Ishikawa (cell line): Measurements from ENCODE around the gene UCHL3.

Experiments
- CEBPB ChIP-seq: IDR thresholded peaks from 2 replicates; pipeline ENCODE4 v1.6.1; 2012
- CREB1 ChIP-seq: IDR thresholded peaks from 2 replicates; pipeline ENCODE4 v1.6.1; 2012; ENCODE audit warnings: low read depth
- EGR1 ChIP-seq: IDR thresholded peaks from 2 replicates; pipeline ENCODE4 v1.6.1; 2012
- EP300 ChIP-seq: IDR thresholded peaks from 2 replicates; pipeline ENCODE4 v1.6.1; 2012; ENCODE audit warnings: borderline replicate concordance
- FOXM1 ChIP-seq: IDR thresholded peaks from 2 replicates; pipeline ENCODE4 v1.6.1; 2012; ENCODE audit warnings: low read depth, borderline replicate concordance
- MAX ChIP-seq: IDR thresholded peaks from 2 replicates; pipeline ENCODE4 v1.6.1; 2012
- NFIC ChIP-seq: IDR thresholded peaks from 2 replicates; pipeline ENCODE4 v1.6.1; 2012
- RAD21 ChIP-seq: IDR thresholded peaks from 2 replicates; pipeline ENCODE4 v1.6.1; 2012; ENCODE audit warnings: low read depth
- REST ChIP-seq: IDR thresholded peaks from 2 replicates; pipeline ENCODE4 v1.6.1; 2012; ENCODE audit warnings: low read depth, mild to moderate bottlenecking
- TAF1 ChIP-seq: IDR thresholded peaks from 2 replicates; pipeline ENCODE4 v1.6.1; 2012; ENCODE audit warnings: low read depth, mild to moderate bottlenecking
- TCF12 ChIP-seq: IDR thresholded peaks from 2 replicates; pipeline ENCODE4 v1.6.1; 2012; ENCODE audit warnings: low read depth
- TEAD4 ChIP-seq: IDR thresholded peaks from 2 replicates; pipeline ENCODE4 v1.6.1; 2012
- USF1 ChIP-seq: IDR thresholded peaks from 2 replicates; pipeline ENCODE4 v1.6.1; 2012
- YY1 ChIP-seq: IDR thresholded peaks from 2 replicates; pipeline ENCODE4 v1.6.1; 2012; ENCODE audit warnings: low read depth
- ZBTB7A ChIP-seq: IDR thresholded peaks from 2 replicates; pipeline ENCODE4 v1.6.1; 2012; ENCODE audit warnings: low read depth

The UCHL3 gene

GRCh38 chr13:75513271-75513670 lies 36.3 kb upstream of the UCHL3 start:
- no peak for TF ChIP-seq USF1

- TF ChIP-seq RAD21, result no peak
- TF ChIP-seq TEAD4, result no peak
- TF ChIP-seq USF1, result no peak
- no peak for TF ChIP-seq REST
Measured at GRCh38 chr13:75514080-75514995, 35.3 kb upstream of the UCHL3 start.

GRCh38 chr13:75518439-75519088 lies 31.0 kb upstream of the UCHL3 start:
- TF ChIP-seq TEAD4 (no peak), TAF1 (no peak), EGR1 (no peak), YY1 (no peak), ZBTB7A (no peak), USF1 (no peak), REST (no peak), MAX (no peak), CEBPB (no peak), CREB1 (no peak), RAD21 (no peak), FOXM1 (no peak), EP300 (no peak), NFIC (no peak), TCF12 (no peak)

GRCh38 chr13:75521956-75522355 lies 27.6 kb upstream of the UCHL3 start:
- TF ChIP-seq TEAD4 (no peak), ZBTB7A (no peak), TAF1 (no peak), MAX (no peak), YY1 (no peak), RAD21 (no peak), TCF12 (no peak), CEBPB (no peak), REST (no peak)
